ENCODE measurements around the gene SLC27A3.
A peak's percentile ranks its signal among the peaks of the same experiment; 100 is the strongest.

The SLC27A3 gene

DNA sequence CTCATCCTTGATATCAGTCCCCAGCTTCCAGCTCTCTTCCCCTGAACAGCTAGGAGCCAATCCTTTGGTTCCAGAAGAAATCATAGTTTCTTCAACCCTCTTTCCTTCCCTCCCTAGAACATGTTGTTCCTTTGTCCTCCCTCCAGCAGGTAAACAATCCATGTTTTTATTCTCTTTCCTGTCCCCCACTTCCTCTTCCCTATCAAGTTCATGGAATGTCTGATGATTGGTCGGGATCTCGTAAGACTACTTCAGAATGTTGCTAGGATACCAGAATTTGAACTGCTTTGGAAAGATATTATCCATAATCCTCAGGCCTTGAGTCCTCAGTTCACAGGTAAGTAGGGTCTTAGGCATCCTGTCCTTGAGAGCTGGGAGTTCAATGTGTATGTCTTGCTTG lies 23.1 kb upstream of the SLC27A3 start:
- peak overlapping the region; percentile 81 to 85 for H3K27ac ChIP-seq
- TF ChIP-seq, protein P1, sequence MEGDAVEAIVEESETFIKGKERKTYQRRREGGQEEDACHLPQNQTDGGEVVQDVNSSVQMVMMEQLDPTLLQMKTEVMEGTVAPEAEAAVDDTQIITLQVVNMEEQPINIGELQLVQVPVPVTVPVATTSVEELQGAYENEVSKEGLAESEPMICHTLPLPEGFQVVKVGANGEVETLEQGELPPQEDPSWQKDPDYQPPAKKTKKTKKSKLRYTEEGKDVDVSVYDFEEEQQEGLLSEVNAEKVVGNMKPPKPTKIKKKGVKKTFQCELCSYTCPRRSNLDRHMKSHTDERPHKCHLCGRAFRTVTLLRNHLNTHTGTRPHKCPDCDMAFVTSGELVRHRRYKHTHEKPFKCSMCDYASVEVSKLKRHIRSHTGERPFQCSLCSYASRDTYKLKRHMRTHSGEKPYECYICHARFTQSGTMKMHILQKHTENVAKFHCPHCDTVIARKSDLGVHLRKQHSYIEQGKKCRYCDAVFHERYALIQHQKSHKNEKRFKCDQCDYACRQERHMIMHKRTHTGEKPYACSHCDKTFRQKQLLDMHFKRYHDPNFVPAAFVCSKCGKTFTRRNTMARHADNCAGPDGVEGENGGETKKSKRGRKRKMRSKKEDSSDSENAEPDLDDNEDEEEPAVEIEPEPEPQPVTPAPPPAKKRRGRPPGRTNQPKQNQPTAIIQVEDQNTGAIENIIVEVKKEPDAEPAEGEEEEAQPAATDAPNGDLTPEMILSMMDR (IDR thresholded peaks at IDR 0.05) = no peak
- no peaks in the 10 kb centered on the region for H3K27me3 ChIP-seq
- intact Hi-C loops (cut with DNase I; ENCODE audit: low total_unique reads) = no loop called here
- no peaks in the 10 kb centered on the region for H3K9me3 ChIP-seq
- H3K36me3 ChIP-seq = peaks cover 30 to 87% (median 69%) of the 10 kb centered on the region in 3 donors
- DNase-seq = no peak
- peaks cover 0 to 66% (median 33%) of the 10 kb centered on the region in 4 donors for H3K4me1 ChIP-seq
- no peak overlapping the region for H3K4me3 ChIP-seq

DNA sequence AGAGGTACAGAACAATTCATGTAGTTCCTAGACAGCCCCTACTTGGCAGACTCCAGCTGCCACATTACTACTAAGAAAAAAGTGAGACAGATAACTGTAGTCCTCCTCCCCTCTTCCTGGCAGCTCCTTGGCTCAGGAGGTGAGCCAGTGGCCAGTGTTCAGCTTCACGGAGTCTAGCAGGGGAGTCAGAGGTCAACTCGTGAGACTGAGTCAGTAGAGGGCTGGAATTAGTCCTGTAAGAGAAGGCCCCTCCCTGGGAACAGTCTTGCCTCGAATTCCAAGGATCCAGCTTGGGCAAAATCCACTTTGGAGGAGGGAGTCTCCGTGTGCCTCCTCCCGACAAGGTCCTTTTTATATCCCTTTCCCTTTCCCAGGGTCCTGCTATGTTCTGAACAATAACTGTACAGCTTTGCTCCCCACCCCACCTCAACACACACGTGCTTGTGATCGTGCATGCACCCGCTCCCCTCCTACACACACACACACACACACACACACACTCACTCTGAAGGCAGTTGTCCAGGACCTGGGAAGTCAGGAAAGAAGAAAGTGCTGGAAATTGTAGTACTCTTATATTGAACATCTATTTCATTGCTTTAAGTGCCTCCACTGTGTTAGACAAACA lies 22.5 kb upstream of the SLC27A3 start:
- no peaks in the 10 kb centered on the region for H3K9me3 ChIP-seq
- H3K4me3 ChIP-seq = no peak overlapping the region
- peaks cover 36 to 87% (median 69%) of the 10 kb centered on the region in 3 donors for H3K36me3 ChIP-seq
- DNase-seq = peak; percentile 91 to 93
- TF ChIP-seq, protein P1 (IDR thresholded peaks at IDR 0.05) = no peak
- peaks cover 0 to 60% (median 33%) of the 10 kb centered on the region in 4 donors for H3K4me1 ChIP-seq
- no peaks in the 10 kb centered on the region for H3K27me3 ChIP-seq
- intact Hi-C loops (cut with DNase I; ENCODE audit: low total_unique reads) = no loop called here
- H3K27ac ChIP-seq = peak overlapping the region; percentile 81 to 85

DNA sequence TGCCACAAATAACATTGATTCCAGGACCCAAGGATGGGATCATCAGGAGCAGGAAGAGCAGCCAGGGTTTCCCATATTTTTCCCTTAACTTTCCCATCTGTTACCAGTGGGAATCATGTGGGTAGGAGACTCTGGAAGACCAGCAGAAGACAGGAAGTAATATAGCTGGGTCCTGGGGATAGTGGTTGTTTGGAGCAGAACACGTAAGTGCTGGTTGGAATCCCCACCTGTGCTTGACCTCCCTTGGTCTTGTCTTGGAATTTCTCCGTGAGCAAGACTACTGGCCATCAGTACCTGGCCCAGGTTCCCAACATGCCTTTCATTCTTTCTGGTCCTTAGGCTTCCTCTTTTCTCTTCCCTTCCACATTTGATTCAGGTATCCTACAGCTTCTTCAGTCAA lies 20.9 kb upstream of the SLC27A3 start:
- TF ChIP-seq, protein P1 (IDR thresholded peaks at IDR 0.05) = no peak
- H3K4me1 ChIP-seq = peaks cover 0 to 45% (median 17%) of the 10 kb centered on the region in 4 donors
- H3K4me3 ChIP-seq = no peak overlapping the region
- no peaks in the 10 kb centered on the region for H3K27me3 ChIP-seq
- no peak for DNase-seq
- H3K9me3 ChIP-seq = no peaks in the 10 kb centered on the region
- peak overlapping the region; percentile 81 to 85 for H3K27ac ChIP-seq
- H3K36me3 ChIP-seq = peaks cover 44 to 89% (median 75%) of the 10 kb centered on the region in 3 donors
- intact Hi-C loops (cut with DNase I; ENCODE audit: low total_unique reads) = no loop called here

DNA sequence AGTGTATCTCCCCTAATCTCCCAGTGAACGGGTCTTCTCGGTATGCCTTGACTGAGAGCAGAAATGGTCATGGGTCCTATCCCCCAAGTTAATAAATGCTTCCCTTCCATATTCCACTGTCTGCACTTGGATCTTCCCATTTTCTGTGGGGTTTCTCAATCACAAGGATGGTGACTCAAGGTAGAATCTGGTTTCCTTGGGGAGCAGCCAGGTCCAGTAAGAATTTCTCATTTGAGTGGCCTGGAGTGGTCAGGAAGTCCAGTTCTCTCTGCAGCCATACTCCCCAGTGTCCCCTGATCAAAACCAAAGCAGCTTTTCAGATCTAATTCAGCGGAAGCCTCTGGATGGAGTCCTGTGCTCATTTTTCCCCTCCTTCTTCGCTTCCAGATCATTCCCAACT lies 14.8 kb upstream of the SLC27A3 start:
- Histone ChIP-seq H3K27ac (no peak overlapping the region), H3K4me1 (no peaks in the 10 kb centered on the region), H3K27me3 (no peaks in the 10 kb centered on the region), H3K9me3 (no peaks in the 10 kb centered on the region), H3K4me3 (no peak overlapping the region), H3K36me3 (peaks cover 66 to 100% (median 97%) of the 10 kb centered on the region in 3 donors)
- TF ChIP-seq, protein P1 (IDR thresholded peaks at IDR 0.05) = no peak
- intact Hi-C loops (cut with DNase I; ENCODE audit: low total_unique reads) = no loop called here
- no peak for DNase-seq

DNA sequence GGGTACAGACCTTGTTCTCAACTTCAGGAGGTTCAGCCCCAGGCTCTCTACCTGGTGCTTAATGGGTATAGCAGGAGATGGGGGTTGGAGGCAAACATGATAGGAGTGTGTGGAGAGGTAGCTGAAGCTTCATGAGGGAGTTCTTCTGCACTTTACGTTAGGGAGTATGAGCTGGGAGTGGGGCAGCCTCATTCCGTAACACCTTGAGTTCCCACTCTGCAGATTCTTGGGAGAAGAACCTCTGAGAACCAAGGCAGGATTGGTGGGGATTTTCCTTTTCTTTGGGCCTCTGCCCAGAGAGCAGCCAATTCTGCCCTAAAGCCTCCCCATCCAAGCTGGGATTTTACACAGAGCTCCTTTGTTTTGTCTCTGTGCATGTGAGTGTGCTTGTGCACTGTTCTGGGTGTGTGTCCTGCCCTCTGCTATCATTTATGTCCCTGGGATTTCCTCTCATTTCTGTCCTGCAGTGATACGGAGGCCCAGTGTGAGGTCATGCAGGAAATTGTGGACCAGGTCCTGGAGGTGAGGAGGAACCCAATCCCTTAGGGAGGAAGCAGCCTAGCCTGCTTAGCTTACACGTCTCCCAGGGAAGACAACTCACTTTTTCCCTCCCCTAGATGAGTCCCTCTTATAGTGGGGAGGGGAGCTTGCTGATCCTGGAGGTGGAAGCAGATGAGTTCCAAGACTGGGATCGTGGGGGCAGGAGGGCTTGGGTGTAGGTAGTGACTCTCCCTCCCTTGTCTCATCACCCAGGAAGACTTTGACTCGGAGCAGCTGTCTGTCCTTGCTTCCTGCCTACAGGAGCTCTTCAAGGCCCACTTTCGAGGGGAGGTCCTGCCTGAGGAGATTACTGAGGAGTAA lies 11.6 kb upstream of the SLC27A3 start:
- DNase-seq = no peak
- TF ChIP-seq, protein P1 (IDR thresholded peaks at IDR 0.05) = no peak
- no peak overlapping the region for H3K27ac ChIP-seq
- intact Hi-C loops (cut with DNase I; ENCODE audit: low total_unique reads) = no loop called here
- H3K36me3 ChIP-seq = peaks cover 63 to 99% (median 89%) of the 10 kb centered on the region in 3 donors
- no peaks in the 10 kb centered on the region for H3K27me3 ChIP-seq
- H3K9me3 ChIP-seq = no peaks in the 10 kb centered on the region
- H3K4me1 ChIP-seq = no peaks in the 10 kb centered on the region
- H3K4me3 ChIP-seq = no peak overlapping the region
